ENCODE results near the gene LMNTD2.
A peak's percentile ranks its signal among the peaks of the same experiment; 100 is the strongest.

LMNTD2 gene

DNA sequence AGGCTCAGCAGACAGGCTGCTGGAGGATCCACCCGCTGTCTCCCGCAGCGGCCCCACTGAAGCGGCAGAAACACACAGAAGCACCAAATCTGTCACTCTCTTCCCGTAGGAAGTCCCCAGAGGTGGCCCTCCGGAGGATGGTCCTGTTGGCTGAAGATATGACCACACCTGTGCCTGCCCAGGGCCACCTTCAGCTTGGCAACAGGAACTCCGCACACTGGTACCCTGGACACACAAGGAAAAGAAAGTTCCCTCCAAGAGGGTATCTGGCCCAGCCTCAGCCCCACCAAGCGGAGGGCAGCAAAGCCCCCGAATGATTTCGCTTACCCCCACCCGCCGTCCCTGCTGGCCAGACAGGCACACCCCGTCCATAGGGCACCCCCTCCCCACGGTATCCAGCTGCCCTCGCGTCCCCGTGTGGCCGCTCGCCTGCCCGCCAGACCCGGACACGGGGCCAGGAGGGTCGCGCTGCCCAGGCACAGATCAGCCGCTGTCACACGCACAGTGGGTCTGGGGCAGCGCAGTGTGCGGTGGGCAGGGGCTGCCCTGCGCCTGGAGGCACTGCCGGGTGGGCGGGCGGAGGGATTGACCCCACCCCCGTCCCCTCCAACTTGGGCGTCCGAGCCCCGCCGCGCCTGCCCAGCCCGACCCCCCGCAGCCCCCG, 7.2 kb upstream of the LMNTD2 start:
- no peak for DNase-seq

DNA sequence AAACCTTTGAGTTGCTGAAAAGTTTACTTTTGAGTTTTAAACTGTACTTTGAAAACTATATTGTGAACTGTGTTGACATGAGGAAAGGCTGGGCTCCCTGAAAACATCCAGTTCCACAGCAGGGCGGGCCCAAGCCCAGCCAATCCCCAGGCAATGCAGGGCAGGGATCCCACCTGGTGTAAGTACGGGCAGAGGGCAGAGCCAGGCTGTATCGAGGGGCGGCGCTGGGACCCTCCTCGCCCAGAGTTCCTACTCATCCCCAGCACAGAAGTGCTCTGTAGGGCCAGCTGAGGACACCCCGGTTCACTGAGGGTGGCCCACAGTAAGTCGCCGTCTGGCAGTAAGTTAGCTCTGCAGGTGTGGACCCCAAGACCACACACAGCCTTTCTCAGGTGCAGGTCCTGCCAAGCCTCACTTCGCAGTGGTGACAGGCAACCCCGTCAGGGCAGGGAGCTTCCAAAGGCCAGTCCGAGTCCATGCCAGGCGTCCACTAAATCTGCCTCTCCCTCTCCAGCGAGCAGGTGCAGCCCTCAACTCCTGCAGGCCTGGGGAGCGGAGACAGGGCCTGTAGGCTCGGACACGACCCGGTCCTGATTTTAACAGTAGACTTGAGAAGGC, 6.6 kb upstream of the LMNTD2 start:
- DNase-seq: no peak

- no peak for DNase-seq
Measured at GRCh38 chr11:565921-566509, 5.5 kb upstream of the LMNTD2 start.

DNA sequence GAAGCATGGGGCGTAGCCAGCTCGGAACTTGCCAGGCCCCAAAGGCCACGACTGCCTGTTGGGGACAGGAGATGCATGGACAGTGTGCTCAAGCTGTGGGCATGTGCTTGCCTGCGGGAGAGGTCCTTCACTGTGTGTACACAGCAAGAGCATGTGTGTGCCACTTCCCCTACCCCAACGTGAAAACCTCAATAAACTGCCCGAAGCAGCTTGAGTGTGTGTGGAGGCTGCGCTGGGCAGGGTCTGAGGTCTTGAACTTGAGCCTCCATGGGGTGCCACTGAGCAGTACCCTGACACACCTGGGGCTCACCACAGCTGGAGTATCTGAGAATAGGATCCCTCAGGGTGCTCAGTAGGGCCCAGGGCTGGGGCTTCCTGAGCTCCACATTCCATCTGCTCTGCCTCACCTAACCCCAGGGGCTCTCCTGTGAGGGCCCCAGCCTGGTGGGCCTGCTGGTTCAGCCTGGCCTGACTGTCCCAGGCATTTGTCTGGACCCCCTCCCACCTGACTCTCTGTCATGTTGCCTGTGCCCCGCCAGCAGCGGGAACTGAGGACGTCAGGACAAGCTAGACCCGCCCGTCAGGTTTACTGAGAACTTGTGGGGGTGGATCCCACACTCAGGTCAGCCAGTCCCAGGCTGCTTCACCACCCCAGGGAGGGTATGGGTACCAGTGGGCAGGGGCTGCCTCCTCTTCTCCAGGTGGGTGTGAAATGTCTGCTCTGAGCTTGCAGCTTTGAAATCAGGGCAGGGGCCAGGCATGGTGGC, 3.5 kb upstream of the LMNTD2 start:
- no peak for DNase-seq

GRCh38 chr11:563066-563811, 2.7 kb upstream of the LMNTD2 start:
- DNase-seq: no peak

GRCh38 chr11:562046-562645, 1.6 kb upstream of the LMNTD2 start:
- DNase-seq: no peak

GRCh38 chr11:561148-562003, 838 bp upstream of the LMNTD2 start:
- no peak for DNase-seq

DNA sequence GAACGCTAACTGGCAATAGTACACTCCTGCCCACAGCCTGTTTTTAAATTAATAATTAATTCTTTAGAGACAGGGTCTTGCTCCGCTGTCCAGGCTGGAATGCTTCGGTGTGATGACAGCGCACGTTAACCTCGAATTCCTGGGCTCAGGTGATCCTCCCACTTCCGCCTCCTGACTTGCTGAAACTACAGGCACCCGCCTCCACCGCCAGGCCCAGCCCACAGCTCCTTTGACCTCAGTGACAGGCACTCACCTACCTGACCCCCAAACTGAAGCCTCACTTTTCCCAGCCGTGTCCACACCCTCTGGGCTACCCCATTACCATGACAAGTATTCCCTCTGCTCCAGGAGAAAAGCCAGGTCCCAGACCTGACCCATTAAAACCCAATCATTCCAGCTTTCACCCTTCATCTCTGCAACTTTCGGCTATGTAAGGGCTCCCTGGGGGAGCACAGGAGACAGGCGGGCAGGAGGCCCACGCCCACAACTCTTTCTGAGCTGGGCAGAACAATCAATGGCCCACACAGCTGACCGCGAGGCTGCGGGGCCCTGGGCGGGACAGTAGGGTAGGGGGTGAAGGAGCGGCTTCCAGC, 730 bp downstream of the LMNTD2 start:
- DNase-seq: no peak

DNA sequence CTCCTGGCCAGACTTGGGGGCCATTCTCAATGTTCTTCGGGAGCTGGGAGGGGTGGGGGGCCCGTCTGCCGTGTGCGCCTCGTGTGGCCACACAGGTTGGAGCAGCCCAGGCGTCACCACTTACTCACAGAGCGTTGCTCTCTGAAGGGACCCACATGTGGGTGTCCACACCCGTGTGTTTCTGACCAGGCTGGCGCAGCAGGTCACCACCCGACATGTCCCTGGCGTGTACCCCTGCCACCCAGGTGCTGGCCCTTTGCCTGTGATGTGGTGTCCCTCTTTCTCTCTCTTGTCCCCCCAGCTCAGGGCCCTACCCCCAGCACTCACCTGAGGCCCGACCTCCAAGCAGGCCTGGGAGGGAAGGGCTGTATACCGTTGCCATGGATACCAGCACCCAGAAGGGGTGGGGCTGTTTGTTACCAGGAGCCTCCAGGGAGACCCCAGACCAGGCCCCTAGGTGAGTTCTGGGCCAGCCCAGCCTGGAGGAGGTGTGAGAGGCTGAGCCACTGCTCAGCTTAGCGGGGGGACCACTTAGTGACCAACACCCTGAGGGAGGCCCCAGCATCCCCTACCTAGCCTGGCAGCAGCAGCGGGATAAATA, 1.4 kb downstream of the LMNTD2 start:
- DNase-seq: no peak

DNA sequence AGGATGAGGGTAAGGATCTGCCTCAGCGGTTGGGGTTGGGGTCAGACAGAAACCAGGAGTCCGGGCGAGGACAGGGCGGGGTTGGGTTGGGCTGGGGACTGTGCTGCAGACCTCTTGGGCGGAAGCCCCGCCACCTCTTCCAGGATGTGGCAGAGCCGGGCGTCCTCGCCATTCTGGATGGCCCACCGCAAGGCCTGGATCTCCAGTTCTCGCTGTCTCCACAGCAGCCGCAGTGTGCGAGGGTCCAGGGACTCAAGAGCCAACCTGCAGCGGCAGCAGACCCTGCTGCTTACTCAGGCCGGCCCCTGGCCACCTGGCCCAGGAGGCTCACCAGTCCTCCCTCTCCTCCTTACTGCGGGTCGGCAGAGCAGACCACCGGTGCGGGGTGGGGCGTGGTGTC, 2.0 kb downstream of the LMNTD2 start:
- DNase-seq: no peak

DNA sequence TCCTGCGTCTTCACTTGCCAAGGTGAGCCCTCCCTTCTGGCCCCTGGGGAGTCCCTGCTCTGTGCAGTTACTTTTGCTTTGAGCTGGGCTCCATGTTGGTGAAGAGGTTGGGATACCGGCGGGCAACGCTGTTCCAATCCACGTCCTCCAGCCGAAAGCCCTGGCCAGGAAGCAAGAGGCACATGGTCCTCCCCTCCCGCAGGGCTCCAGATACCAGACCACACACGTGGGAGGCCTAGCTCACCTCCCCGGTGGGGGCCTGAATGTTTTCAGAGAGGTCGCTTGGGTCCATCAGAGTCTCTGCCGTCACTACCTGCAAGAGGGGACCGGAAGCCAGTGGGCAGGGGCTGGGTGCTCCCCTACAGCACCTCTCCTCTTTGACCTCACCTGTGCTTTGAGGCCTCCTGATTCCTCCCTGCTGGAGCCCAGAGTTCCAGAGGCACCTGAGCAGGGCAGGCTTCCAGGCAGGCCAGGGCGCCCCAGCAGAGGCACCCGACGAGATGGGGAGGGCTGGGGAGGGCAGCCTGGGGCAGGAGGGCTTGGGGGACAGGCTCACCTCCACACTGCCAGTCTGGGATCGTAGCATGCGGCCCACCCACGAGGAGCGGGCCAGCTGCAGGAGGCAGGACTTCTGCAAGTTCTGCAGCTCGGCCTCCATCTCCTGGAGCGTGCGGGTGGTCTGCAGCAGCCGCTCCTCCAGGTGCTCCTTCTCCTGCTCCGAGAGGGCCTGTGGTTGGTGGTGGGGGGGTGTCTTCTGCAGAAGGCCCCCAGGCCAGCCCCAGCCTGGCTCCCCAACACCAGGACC, 3.0 kb downstream of the LMNTD2 start:
- DNase-seq: no peak

- DNase-seq: no peak
Measured at GRCh38 chr11:556662-557256, 3.8 kb downstream of the LMNTD2 start.

DNA sequence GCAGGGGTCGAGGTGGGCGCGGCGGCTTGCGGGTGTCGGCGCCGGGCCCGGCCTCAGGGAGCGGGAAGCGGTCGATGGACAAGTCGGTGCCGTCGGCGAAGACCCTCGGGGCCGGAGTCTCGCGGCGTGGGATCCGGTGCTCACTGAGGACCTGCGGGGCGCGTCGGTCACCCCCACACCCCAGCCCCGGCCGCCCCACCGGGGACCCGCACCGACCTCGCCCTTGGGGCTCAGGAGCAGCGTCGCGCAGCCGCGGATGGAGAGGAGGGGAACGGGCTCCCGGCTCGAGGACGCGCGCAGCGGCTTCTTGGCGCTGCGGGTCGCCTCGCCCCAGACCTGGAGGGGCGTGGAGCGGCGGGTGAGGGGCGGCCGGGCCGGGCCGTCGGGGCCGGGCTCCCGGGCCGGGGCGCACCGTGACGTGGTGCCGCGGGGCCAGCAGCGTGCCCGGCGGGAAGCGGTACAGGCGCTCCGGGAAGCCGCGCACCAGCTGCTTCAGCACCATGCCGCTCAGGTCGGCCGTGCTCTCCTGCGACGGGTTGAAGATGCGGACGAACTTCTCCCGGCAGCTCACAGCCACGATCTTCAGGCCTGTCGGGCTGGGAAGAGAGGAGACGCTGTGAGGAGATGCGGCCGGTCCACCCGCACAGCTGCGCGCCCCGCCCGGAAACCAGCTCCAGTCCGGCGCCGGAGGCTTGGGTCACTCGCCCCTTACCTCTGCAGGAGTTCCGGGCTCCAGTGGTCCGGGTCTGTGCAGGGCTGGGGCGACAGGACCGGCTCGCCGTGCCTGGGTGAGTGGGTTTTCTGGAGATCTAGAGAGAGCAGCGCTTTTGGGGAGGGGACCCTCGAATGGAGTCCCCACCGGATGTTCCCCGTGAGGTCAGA, 4.5 kb downstream of the LMNTD2 start:
- DNase-seq: no peak

- no peak for DNase-seq
Measured at GRCh38 chr11:555227-555779, 5.2 kb downstream of the LMNTD2 start.

DNA sequence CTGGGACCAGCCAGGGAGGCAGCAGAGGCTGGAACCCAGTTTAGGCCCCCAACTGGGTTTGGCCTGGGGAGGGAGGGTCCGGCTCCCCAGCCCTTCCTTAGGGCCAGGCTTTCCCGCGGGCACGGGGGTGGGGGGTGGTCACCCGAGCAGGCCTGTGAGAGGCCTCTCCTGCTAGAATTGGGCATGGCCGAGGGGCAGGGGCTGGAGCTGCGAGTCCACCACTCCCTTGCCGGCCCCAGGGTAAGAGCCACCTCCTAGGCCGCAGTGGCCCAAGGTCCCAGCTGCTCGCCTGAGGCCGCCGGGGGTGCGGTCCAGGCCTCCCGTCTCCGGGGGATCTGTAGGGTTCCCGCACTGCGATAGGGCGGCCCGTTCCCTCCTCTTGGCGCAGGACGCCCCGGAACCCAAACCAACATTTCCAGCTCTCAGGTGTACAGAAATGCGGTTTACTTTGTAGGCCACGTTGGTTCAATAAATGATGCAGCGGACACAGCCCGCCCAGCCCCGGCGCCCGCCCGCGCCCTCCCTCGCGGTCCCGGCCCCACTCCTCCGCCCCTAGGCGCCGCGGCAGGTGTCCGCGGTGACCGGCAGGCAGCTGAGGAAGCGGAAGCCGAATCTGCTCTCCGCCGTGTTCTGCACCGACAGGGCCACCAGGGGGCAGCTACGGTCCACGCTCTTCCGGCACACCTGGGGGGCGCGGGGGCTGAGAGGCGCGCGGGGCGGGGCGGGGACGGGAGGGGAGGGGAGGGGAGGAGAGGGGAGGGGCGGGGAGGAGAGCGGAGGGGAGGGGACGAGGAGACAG, 5.9 kb downstream of the LMNTD2 start:
- peak in 1 of 2 experiments; percentile 57 for DNase-seq

DNA sequence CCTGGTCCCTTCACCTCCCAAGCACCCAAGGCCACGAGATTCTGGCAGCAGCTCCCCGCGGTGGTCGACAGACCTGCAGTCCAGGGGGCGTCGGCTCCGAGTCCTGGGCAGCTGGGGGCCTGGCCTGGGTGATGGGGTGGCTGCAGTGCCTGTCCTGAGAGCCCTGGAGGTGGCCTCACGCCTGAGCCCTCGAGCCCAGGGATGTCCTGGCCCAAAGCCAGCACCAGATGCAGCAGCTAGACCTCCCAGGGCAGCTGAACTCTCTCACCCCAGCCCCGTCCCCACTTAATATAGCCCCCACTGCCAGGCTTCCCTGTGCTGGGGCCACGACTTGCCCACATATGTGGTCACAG, 6.6 kb downstream of the LMNTD2 start:
- DNase-seq: no peak
